Ovary (tissue), 9 donors: ENCODE measurements around the gene GCN1. TPM values are rescaled to one million over a fixed set of nuclear protein-coding genes. Genes with fewer than 3 reads are reported as not detected.
A peak's percentile ranks its signal among the peaks of the same experiment; 100 is the strongest.

Experiments
- DNase-seq, 5 donors: peaks; one replicate each; pipeline ENCODE4 v3.0.0-alpha.2; 2019 to 2020
- H3K27ac ChIP-seq, 2 donors: fragments of 200-600 bp; one replicate each; pipeline versions ENCODE4 v1.5.1 to v1.8.0; 2019 to 2022
- H3K27me3 ChIP-seq: fragments of 200-600 bp; one replicate; pipeline ENCODE4 v1.8.0; 2022
- H3K36me3 ChIP-seq: fragments of 200-600 bp; sonication (generic); one replicate; pipeline ENCODE4 v1.5.1; 2019
- H3K4me1 ChIP-seq: one replicate; pipeline ENCODE4 v1.8.1; 2013; ENCODE audit warnings: mild to moderate bottlenecking, moderate library complexity; ENCODE audit not compliant: insufficient read depth
- H3K4me3 ChIP-seq: fragments of 200-600 bp; sonication (generic); one replicate; pipeline ENCODE4 v1.5.1; 2017
- H3K9me3 ChIP-seq, 2 donors: fragments of 200-600 bp in 1 of 2; sonication (generic) in 1 of 2; one replicate each; pipeline versions ENCODE4 v1.5.1 to v1.8.1; 2013 to 2019; ENCODE audit warnings: mild to moderate bottlenecking in 1 of 2, moderate library complexity in 1 of 2
- EP300 ChIP-seq: sonication (generic); formaldehyde crosslinking; IDR thresholded peaks from one replicate; pipeline ENCODE4 v1.6.1; 2017; ENCODE audit warnings: antibody characterized with exemption
- POLR2A ChIP-seq: fragments of 450-650 bp; IDR thresholded peaks from one replicate; pipeline ENCODE4 v1.6.1; 2017; ENCODE audit warnings: antibody characterized with exemption, mild to moderate bottlenecking, moderate library complexity
- WGBS, 3 donors: extraction: QIAGEN DNeasy Blood & Tissue Kit in 1 of 3; methylation state at CpG; one replicate each; pipeline versions ENCODE4 v1.1.5 to v1.1.7; 2013 to 2017; 5-methylcytosine and 5-hydroxymethylcytosine counted together
- intact Hi-C, 4 donors: fragments of 100-400 bp; cut with DNase I; formaldehyde crosslinking; loops; one replicate each; pipeline versions ENCODE4 v1.11.0 to v1.15.1; 2022 to 2023
- polyA plus RNA-seq, 2 donors: library from polyadenylated mRNA; stranded (reverse); fragments of 200-250 nt in 1 of 2; fragments of 350-450 nt in 1 of 2; fragmentation: Illumina TruSeq in 1 of 2; extraction: RNeasy Lipid Tissue Mini Kit (QIAGEN cat#74804) in 1 of 2; gene quantifications; one replicate each; pipeline ENCODE4 v1.2.3, GENCODE V29; 2013 to 2014
- total RNA-seq, 7 donors: library from RNA; depleted of rRNA in 2 of 7; stranded (reverse); fragments of >200 nt in 2 of 7; fragmentation: NEBNext Ultra II Directional in 3 of 7; extraction: Animal tissue kit (Norgen Biotek cat#: 25700) in 3 of 7; gene quantifications; one replicate each; pipeline versions ENCODE4 v1.1.0 to v1.2.4, GENCODE V29; 2016 to 2023
- TF ChIP-seq, protein P1 (sequence below), 3 donors: fragments of 450-650 bp in 2 of 3; fragments of 200-600 bp in 1 of 3; IDR thresholded peaks; one replicate each; pipeline versions ENCODE4 v1.5.1 to v1.8.0; 2016 to 2022; ENCODE audit warnings: antibody characterized with exemption in 3 of 3, mild to moderate bottlenecking in 1 of 3
- donor health status: DM: no; HTN: no; CAD: no; lungs with moderate emphysema.
- donor health status: DM: no; HTN: no; CAD: no.
- donor health status: Bipolar disorder and iron deficiency.
- donor health status: DM: yes; HTN: yes; CAD: no.
- donor health status: DM: no; HTN: no; CAD: no.
- donor health status: DM: yes; HTN: yes; CAD: no.

GCN1 gene
- total and polyA plus RNA-seq, 9 donors, result 22.6 to 86.2 (median 61.4) TPM

DNA sequence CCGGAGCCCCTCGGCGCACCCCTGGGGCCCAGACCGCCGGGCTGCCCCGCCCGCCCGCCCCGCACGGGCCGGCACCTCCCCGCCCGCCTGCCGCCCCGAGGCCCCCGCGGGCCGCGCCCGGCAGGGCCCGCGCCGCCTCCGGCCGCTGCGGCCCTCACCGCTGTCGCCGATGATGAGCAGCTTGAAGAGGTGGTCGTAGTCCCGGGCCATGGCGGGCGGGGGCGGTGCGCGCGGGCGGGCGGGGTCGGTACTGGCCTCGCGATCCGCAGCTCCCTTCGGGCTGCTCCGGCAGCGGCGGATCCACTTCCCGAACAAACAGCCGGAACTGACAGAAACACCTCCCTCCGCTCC lies 78.1 kb downstream of the GCN1 start, which contains the start of gene RAB35:
Gene RAB35, minus strand, starts transcription at position 313 of the 351 bp plus-strand sequence. Its CDS starts 103 bp downstream, at position 210.
- TF ChIP-seq POLR2A (no peak), EP300 (no peak)
- TF ChIP-seq, protein P1, sequence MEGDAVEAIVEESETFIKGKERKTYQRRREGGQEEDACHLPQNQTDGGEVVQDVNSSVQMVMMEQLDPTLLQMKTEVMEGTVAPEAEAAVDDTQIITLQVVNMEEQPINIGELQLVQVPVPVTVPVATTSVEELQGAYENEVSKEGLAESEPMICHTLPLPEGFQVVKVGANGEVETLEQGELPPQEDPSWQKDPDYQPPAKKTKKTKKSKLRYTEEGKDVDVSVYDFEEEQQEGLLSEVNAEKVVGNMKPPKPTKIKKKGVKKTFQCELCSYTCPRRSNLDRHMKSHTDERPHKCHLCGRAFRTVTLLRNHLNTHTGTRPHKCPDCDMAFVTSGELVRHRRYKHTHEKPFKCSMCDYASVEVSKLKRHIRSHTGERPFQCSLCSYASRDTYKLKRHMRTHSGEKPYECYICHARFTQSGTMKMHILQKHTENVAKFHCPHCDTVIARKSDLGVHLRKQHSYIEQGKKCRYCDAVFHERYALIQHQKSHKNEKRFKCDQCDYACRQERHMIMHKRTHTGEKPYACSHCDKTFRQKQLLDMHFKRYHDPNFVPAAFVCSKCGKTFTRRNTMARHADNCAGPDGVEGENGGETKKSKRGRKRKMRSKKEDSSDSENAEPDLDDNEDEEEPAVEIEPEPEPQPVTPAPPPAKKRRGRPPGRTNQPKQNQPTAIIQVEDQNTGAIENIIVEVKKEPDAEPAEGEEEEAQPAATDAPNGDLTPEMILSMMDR (IDR thresholded peaks at IDR 0.05), result no peak
- intact Hi-C loops, result no loop called here
- WGBS, 3 donors, result 0 to 1% (median 1%) methylated on average over 22 to 50 of the region's 50 CpGs
- peak within 1 kb of the TSS; percentile 86 to 92 for H3K27ac ChIP-seq
- no peaks in the 10 kb centered on the region for H3K9me3 ChIP-seq
- DNase-seq, result no peak
- H3K36me3 ChIP-seq, result no peaks in the 10 kb centered on the region
- no peaks in the 10 kb centered on the region for H3K27me3 ChIP-seq
- H3K4me1 ChIP-seq, result peaks cover 16% of the 10 kb centered on the region
- peak within 1 kb of the TSS; percentile 68 for H3K4me3 ChIP-seq

DNA sequence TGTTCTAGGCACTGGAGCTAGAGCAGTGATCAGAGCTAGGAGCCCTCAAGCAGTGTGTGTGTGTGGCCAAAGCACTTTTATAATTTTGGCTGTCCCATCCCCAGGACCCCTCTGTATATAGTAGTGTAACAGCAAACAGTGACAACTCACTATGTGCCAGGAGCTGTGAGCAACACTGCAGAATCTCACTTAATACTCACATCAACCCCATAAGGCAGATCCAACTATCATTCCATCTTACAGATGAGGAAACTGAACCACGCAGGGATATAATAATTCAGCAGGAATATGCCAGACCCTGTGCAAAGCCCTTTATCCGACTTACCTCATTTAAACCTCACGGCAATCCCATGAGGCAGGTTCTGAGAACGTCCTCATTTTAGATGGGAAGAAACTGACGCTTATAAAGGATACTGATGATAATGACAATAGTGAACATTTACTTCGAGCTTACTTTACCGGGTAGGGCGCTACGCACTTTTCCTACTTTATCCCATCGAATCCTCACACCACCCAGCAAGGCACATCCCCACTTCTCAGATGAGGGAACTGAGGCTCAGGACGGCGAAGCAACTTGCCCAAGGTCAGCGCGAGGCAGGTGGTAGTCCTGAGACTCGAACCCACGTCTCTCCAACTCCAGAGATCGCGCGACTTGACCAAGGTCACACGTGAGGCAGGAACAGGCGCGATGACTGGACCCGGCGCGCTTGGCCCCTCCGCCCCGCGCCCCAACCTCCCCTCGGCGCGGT lies 78.6 kb downstream of the GCN1 start:
- Histone ChIP-seq H3K27ac (peak overlapping the region; percentile 9 to 86), H3K27me3 (no peaks in the 10 kb centered on the region), H3K9me3 (no peaks in the 10 kb centered on the region), H3K4me3 (peak overlapping the region; percentile 68), H3K4me1 (peaks cover 16% of the 10 kb centered on the region), H3K36me3 (no peaks in the 10 kb centered on the region)
- WGBS, 3 donors, result 7 to 15% (median 12%) methylated on average over 29 to 31 of the region's 31 CpGs
- peak in 4 of 5 donors; percentile 28 to 63 (median 55) for DNase-seq
- no peak for TF ChIP-seq EP300
- no peak for TF ChIP-seq POLR2A
- intact Hi-C loops, result no loop called here

DNA sequence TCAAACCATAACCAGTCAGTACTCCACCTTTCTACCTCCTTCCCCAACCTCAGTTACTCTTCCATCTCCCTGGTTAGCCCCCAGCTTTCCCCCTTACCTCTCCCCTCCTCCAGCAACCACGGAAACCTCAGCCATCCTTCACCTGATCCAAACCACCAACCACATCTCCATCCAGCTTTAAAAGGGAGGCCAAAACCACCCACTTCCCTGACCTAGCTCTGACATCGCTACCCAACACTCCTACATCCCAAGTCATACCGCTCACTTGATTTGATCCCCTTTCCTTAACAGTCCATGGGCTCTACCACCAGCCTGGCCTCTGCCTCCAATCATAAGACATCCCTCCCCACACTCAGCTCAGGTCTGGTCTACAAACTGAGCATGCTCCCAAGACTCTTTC lies 79.4 kb downstream of the GCN1 start:
- WGBS, 3 donors, result 68 to 72% (median 69%) methylated on average over 3 of the region's 3 CpGs

DNA sequence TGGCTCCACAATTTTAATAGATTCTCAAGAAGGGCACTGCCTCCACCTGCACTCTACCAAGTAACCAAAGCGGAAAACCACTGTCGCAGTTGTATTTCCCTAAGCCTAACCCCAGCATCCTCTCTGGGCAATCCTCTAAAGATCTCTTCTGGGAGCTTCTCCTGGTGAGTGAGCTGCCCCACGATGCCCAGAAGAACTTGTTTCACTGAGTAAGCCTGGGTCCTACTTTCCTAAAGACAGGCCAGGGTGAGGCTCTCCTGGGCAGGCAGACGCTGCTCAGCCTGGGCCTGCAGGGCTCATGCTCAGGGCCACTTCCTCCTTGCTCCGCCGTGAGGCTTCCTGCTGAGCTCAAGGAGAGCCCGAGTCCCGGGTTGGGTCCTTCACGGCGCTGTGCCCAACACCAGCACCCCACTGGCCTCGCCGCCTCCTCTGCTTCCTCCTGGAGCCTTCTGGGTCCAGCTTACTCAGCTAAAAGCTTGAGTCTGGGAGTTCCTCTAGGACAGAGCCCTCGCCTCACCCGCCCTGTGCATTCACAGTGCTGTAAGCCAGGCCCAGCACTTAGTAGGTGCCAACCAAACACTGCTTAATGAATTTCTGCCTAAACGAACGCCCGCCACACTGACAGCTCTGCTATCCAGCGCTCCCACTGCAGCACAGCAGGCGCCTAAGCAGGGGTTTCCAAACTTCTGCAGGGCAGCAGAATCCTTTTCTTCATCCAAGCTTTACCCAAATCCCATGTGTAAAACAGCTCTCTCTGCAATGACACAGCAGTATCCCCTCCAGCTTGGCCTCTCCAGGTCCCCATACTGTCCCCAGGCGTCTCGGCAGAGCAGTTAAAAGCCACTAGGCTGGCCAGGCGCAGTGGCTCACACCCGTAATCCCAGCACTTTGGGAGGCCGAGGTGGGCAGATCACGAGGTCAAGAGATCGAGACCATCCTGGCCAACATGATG lies 83.7 kb downstream of the GCN1 start:
- no peaks in the 10 kb centered on the region for H3K27me3 ChIP-seq
- peaks cover 12% of the 10 kb centered on the region for H3K4me1 ChIP-seq
- no peak for DNase-seq
- H3K4me3 ChIP-seq, result no peak overlapping the region
- H3K9me3 ChIP-seq, result no peaks in the 10 kb centered on the region
- no peak overlapping the region for H3K27ac ChIP-seq
- TF ChIP-seq POLR2A, result no peak
- TF ChIP-seq, protein P1 (IDR thresholded peaks at IDR 0.05), result no peak
- no peak for TF ChIP-seq EP300
- intact Hi-C loops, result no loop called here
- no peaks in the 10 kb centered on the region for H3K36me3 ChIP-seq
- WGBS, 3 donors, result 80 to 84% (median 82%) methylated on average over 26 of the region's 26 CpGs

More for the DNA sequence above, 79.4 kb downstream of the GCN1 start:
- Histone ChIP-seq H3K9me3 (no peaks in the 10 kb centered on the region), H3K4me1 (peaks cover 16% of the 10 kb centered on the region), H3K27ac (no peak overlapping the region), H3K36me3 (no peaks in the 10 kb centered on the region), H3K27me3 (no peaks in the 10 kb centered on the region), H3K4me3 (peak overlapping the region; percentile 68)
- no peak for DNase-seq
- intact Hi-C loops, result no loop called here
- no peak for TF ChIP-seq EP300

DNA sequence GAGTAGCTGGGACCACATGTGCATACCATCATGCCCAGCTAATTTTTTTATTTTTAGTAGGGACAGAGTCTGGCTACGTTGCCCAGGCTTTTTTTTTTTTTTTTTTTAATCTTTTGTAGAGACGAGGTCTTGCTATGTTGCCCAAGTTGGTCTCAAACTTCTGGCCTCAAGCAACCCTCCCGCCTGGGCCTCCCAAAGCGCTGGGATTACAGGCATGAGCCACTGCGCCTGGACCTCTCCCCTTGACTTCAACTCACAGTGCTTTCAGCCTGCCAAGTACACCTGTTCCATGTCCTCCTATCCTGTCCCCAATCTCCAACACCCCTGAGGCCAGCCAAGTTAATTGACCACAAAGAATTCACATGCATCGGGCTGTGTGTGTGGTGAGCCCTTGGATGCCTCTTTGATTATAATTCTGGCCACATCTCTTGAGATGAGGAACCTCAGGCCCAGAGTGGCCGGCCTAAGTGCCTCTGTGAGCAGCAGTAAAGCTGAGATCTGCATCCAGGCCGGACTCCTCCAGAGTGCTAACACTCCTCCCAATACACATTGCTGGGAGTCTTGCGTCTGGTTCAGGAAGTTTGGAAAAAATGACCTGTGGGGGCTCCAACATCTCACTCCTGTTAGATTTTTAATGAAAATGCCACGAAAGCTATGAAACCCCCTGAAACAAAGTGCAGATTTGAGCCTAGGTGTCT lies 84.8 kb downstream of the GCN1 start:
- Histone ChIP-seq H3K9me3 (no peaks in the 10 kb centered on the region), H3K4me3 (no peak overlapping the region), H3K36me3 (no peaks in the 10 kb centered on the region), H3K4me1 (peaks cover 3% of the 10 kb centered on the region), H3K27ac (no peak overlapping the region), H3K27me3 (no peaks in the 10 kb centered on the region)
- WGBS, 3 donors, result 79 to 88% (median 86%) methylated on average over 10 of the region's 10 CpGs
- intact Hi-C loops, result no loop called here
- DNase-seq, result no peak
- TF ChIP-seq, protein P1 (IDR thresholded peaks at IDR 0.05), result no peak
- no peak for TF ChIP-seq POLR2A
- TF ChIP-seq EP300, result no peak
